ENCODE results near the gene IGF1R. TPM values are rescaled to one million over a fixed set of nuclear protein-coding genes. Genes with fewer than 3 reads are reported as not detected.

IGF1R gene
- total RNA-seq, 4 donors from 2014 or later, result 87.8 to 173 (median 107) TPM

DNA sequence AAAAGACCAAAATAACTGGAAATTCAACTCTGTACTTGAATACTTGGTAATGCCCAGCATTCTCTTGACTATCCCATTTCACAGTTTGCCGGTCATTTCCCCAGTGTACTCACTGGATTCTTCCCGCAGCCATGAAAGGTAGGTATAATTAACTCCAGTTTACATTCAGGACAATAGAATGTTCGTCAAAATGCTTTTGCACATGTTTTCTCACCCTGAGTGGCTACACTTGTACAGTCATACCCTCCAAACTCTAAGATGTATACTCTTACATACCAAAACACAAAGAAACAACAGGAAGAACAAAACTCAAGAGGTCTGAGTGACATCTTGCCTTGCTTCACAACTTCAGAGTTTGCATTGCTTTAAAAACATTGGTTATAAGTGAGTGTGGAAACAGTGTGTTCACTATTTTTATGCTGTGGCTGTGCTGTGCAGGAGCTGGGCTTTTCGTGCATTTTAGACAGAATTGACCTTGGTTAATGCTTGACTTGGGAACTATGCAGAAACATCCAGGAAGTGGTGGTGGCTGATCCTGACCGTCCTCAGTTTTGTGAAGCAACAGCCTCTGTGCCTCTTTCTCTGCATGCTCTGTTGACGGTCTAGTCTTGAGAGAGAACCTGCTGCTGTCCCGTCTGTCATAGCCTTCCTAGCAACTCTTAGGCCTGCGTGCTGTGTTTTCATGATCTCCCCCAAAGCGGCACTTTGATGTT, 90.5 kb downstream of the IGF1R start:
- Histone ChIP-seq H3K27me3 (no peaks in the 10 kb centered on the region), H3K4me3 (no peak overlapping the region), H3K9me3 (no peaks in the 10 kb centered on the region), H3K4me1 (peaks cover 18% of the 10 kb centered on the region), H3K36me3 (no peaks in the 10 kb centered on the region), H3K27ac (no peak overlapping the region)
- no peak for DNase-seq (ENCODE audit: low spot score in 2 of 2)
- TF ChIP-seq POLR2AphosphoS5 (IDR thresholded peaks at IDR 0.05) (no peak), CTCF (IDR thresholded peaks at IDR 0.05) (no peak), POLR2A (IDR thresholded peaks at IDR 0.05) (no peak), EP300 (IDR thresholded peaks at IDR 0.05) (no peak)
- WGBS, result 77% methylated on average over 9 of the region's 9 CpGs

- H3K36me3 ChIP-seq, result no peaks in the 10 kb centered on the region
- WGBS, result 69% methylated on average over 4 of the region's 4 CpGs
- H3K27ac ChIP-seq, result no peak overlapping the region
- no peak overlapping the region for H3K4me3 ChIP-seq
- peaks cover 10% of the 10 kb centered on the region for H3K4me1 ChIP-seq
- no peak for TF ChIP-seq POLR2A (IDR thresholded peaks at IDR 0.05)
- TF ChIP-seq CTCF (IDR thresholded peaks at IDR 0.05), result no peak
- no peaks in the 10 kb centered on the region for H3K9me3 ChIP-seq
- no peaks in the 10 kb centered on the region for H3K27me3 ChIP-seq
- no peak for DNase-seq (ENCODE audit: low spot score in 2 of 2)
These were observed 92.0 kb downstream of the IGF1R start for GRCh38 chr15:98740295-98740694.

DNA sequence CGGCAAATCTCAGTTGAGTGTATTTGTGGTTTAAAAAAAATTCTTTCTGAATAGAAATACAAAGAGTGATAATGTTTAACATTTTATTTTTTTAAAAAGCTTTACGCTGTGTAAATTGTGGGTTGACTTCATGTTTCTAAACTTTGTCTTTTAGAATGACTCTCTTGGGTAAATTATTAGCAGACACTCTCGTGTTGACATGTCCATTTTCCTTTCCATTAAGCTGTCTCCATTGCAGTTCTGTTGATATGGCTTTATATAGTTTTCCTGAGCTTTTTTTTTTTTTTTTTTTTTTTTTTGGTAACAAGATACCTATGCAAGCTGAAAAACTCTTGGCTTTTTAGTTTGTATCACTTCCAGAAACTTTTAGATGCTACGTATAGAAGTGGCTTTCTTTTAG, 92.6 kb downstream of the IGF1R start:
- H3K9me3 ChIP-seq, result no peaks in the 10 kb centered on the region
- no peak for TF ChIP-seq POLR2AphosphoS5 (IDR thresholded peaks at IDR 0.05)
- TF ChIP-seq EP300 (IDR thresholded peaks at IDR 0.05), result no peak
- TF ChIP-seq CTCF (IDR thresholded peaks at IDR 0.05), result no peak
- no peak for TF ChIP-seq POLR2A (IDR thresholded peaks at IDR 0.05)
- H3K27ac ChIP-seq, result no peak overlapping the region
- H3K4me1 ChIP-seq, result peaks cover 11% of the 10 kb centered on the region
- H3K36me3 ChIP-seq, result no peaks in the 10 kb centered on the region
- H3K27me3 ChIP-seq, result no peaks in the 10 kb centered on the region
- DNase-seq (ENCODE audit: low spot score in 2 of 2), result no peak
- H3K4me3 ChIP-seq, result no peak overlapping the region
- 85% methylated on average over 4 of the region's 4 CpGs for WGBS

DNA sequence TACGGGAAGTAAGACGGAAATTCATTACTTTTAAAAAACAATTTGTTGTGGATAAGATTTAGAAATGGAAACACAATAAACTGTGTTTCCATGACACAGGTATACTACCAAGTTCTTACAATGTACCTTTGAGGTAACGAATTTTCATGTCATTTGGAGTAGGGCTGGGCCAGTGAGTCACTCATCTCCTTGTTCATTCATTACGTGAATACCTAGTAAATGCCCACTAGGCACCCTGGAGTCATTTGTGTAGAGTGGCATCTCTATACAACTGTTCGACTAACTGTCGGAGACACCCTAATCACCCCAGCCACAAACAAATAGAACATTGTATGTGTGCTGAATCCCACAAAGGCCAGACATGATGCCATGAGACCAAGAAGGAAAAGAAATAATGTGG, 94.8 kb downstream of the IGF1R start:
- WGBS, result 79% methylated on average over 6 of the region's 6 CpGs
- Histone ChIP-seq H3K27me3 (no peaks in the 10 kb centered on the region), H3K4me3 (no peak overlapping the region), H3K9me3 (no peaks in the 10 kb centered on the region), H3K4me1 (peaks cover 14% of the 10 kb centered on the region), H3K36me3 (no peaks in the 10 kb centered on the region), H3K27ac (no peak overlapping the region)
- DNase-seq (ENCODE audit: low spot score in 2 of 2), result no peak
- TF ChIP-seq EP300 (IDR thresholded peaks at IDR 0.05) (no peak), POLR2AphosphoS5 (IDR thresholded peaks at IDR 0.05) (no peak), CTCF (IDR thresholded peaks at IDR 0.05) (no peak), POLR2A (IDR thresholded peaks at IDR 0.05) (no peak)

- Histone ChIP-seq H3K4me1 (peaks cover 14% of the 10 kb centered on the region), H3K36me3 (no peaks in the 10 kb centered on the region), H3K27me3 (no peaks in the 10 kb centered on the region), H3K27ac (no peak overlapping the region), H3K4me3 (no peak overlapping the region), H3K9me3 (no peaks in the 10 kb centered on the region)
- TF ChIP-seq EP300 (IDR thresholded peaks at IDR 0.05), result no peak
- no peak for TF ChIP-seq POLR2A (IDR thresholded peaks at IDR 0.05)
- TF ChIP-seq CTCF (IDR thresholded peaks at IDR 0.05), result no peak
- no peak for TF ChIP-seq POLR2AphosphoS5 (IDR thresholded peaks at IDR 0.05)
- DNase-seq (ENCODE audit: low spot score in 2 of 2), result no peak
- WGBS, result 72% methylated on average over 2 of the region's 2 CpGs
These were observed 96.2 kb downstream of the IGF1R start for GRCh38 chr15:98744506-98744905.

Measured in suprapubic skin (tissue), 4 donors.